Testis (tissue), 2 donors: Measurements from ENCODE around the gene WDR41.

Experiments
- POLR2A ChIP-seq: fragments of 450-650 bp; IDR thresholded peaks from one replicate; pipeline ENCODE4 v1.6.1; 2017; ENCODE audit warnings: antibody characterized with exemption, mild to moderate bottlenecking, moderate library complexity
- TF ChIP-seq, protein P1 (sequence below), 3 experiments: fragments of 450-650 bp in 2 of 3; fragments of 200-600 bp in 1 of 3; sonication (generic) in 1 of 3; IDR thresholded peaks; one replicate each; pipeline ENCODE4 v1.5.1; 2016 to 2019; ENCODE audit warnings: antibody characterized with exemption in 3 of 3, mild to moderate bottlenecking in 2 of 3, moderate library complexity in 1 of 3

DNA sequence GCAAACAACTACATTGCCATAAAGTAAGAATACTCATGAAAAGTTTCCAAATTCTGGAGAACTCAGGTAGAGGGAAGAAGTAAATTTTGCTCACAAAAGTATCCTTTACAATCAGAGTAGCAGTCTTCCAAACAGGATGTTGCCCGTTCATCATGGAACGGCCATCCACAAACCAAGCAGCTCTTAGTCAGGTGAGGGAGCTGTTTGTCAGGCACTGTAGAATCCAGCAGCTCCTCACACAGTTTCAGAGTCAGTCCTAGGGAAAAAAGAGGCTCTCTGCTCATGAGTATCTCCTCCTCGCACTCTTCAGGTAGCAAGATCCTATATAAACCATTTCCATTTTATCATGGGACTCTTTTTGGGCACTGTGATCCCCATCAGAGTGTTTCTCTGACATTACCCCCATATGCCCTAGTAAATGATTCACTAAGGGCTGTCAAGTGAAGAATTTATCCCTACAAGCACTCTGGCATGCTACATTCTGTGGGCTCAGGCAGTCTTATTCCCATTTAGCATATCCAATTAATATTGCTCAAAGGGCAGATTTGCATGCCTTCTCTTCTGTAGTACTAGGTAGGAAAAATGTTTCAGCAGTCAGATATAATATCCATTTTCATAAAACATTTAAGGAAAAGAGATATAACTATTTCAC lies 97.9 kb downstream of the WDR41 start:
- TF ChIP-seq, protein P1, sequence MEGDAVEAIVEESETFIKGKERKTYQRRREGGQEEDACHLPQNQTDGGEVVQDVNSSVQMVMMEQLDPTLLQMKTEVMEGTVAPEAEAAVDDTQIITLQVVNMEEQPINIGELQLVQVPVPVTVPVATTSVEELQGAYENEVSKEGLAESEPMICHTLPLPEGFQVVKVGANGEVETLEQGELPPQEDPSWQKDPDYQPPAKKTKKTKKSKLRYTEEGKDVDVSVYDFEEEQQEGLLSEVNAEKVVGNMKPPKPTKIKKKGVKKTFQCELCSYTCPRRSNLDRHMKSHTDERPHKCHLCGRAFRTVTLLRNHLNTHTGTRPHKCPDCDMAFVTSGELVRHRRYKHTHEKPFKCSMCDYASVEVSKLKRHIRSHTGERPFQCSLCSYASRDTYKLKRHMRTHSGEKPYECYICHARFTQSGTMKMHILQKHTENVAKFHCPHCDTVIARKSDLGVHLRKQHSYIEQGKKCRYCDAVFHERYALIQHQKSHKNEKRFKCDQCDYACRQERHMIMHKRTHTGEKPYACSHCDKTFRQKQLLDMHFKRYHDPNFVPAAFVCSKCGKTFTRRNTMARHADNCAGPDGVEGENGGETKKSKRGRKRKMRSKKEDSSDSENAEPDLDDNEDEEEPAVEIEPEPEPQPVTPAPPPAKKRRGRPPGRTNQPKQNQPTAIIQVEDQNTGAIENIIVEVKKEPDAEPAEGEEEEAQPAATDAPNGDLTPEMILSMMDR (IDR thresholded peaks at IDR 0.05) = no peak
- TF ChIP-seq POLR2A = no peak
